ENCODE data around the gene SRGAP2C.
"Not testable (repeated sequence)": the region's sequence is repeated elsewhere in the genome, so short reads cannot be mapped to it uniquely, and the experiment has no call there.

The SRGAP2C gene

DNA sequence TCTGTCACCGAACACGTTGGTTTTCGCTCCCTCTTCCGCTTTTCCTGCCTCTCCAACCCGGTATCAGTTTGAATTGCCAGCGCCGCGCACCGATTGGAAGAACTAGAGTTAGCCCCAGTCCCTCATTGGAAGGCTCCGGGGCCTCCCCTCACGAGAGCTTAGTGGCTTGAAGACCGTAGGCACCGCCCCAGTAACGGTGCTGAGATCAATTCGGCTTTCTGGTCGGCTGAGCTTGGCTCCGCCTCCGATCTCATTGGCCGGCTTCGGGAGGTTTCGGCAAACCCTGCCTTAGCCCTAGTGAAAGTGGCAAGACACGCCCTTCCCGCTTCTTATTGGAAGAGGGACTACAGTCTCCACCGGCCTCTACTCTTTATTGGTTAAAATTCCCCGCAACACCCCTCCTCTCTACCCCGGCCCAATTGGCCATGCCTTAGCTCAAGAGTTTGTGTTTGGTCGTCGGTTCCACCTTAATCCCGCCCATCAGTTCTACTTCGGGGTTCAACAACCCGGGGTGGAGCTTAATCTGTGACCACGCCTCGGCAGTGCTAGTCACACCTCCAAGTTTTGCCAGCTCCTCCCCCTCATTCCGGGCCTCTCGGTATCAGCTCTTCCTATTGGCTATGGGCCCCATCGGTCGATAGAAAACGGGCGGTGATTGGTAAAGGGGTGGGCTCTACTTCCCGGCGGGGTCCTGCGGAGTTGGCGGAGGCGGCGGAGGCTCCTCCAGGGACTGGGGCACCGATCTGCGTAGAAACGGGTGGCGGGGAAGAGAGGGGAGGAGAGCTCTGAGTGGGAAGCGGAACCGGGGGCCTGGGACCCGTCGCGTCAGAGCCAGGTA, at the start of gene SRGAP2C, which contains the start of gene FAM72B:
SRGAP2C (plus strand) TSS at position 686 of the 838 bp plus-strand sequence. CDS start 2,472 bp downstream, outside the sequence.
FAM72B (minus strand) TSS at position 51 of the 838 bp plus-strand sequence. CDS start 851 bp downstream, outside the sequence.
- DNase-seq (ENCODE audit: low read depth): peak; percentile 100
- H3K4me3 ChIP-seq (ENCODE audit: low read length): peak within 1 kb of the TSS; percentile 55

DNA sequence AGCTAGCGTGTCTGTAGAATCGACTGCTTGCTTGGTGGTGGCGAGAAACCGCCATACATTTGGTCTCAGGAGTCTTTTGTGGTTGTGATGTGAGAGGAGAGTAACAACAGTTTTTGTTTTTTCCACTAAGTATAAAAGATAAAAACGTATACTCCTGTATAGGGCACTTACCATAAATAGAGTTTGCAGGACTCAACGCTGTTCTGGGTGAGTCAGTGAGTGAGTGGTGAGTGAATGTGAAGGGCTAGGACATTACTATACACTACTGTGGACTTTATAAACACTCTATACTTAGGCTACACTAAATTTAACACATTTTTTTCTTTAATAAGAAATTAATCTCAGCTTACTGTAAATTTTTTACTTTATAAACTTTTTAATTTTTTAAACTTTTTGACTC, 44.4 kb upstream of the SRGAP2C start:
- H3K4me3 ChIP-seq (ENCODE audit: low read length); DNase-seq (ENCODE audit: low read depth): not testable (repeated sequence)

DNA sequence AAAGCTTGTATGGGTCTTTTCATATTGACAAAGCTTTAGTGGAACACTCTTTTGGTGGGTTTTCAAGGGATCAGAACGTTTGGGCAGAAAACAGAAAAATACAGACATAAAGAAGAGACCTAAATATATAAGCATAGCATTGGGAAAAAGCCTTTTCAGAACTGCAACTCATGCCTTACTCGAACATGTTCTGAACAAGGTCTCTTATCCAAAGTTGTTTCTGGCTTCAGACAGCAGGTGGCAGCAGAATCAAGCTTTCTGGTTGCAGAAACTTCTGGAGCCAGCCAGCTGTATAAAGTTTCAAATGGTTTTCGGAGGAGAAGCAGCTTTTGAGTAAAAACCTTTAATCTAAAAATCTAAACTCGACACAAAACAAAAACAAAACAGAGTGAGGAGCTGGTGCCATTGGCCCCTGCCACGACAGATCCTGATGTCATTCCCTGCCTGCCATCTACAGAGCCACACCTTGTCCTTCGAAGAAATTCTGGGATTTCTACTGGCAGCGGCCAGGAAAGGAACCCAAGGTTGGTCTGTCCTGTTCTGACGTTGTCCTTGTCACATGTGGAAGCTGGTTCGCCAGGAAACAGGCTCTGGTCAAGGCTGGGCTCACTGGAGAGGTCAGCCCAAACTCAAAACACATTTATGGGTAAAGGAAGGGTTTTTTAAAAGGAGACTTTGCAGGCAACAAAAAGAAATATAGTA, 36.1 kb upstream of the SRGAP2C start:
- DNase-seq (ENCODE audit: low read depth); H3K4me3 ChIP-seq (ENCODE audit: low read length): not testable (repeated sequence)

DNA sequence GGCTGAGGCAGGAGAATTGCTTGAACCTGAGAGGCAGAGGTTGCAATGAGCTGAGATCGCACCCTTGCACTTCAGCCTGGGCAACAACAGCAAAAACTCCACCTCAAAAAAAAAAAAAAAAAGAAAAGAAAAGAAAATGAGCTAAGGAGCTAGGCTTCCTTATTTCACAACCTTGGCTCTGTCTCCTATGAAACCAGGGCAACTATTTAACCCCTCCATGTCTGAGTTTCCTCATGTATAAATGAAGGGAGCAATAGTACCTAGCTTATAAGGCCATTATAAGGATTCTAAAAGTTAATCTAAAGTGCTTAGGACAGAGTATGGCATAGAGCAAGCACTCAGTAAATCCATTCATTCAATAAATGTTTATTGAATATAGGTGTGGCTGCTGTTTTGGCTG, 33.5 kb upstream of the SRGAP2C start:
- H3K4me3 ChIP-seq (ENCODE audit: low read length): not testable (repeated sequence)

DNA sequence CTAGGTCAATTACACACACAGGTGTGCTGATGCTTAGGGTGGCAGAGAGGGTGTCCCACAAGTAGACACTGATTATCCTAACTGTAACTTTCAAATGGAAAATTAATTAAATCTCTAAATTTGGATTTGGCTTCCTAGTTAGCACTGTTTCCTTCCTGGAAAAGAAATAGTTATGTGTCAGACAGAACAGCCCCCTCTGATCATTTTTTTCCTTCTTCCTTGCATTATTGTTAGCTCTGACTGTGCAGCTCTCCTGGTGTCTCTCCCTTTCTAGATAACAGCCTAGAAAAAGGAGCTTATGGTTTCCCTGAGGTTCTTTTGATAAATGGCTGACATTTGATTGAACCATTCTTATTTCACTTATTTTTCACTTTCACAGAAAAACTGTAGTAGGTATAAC, 32.0 kb upstream of the SRGAP2C start:
- not testable (repeated sequence) for DNase-seq (ENCODE audit: low read depth)

More for the DNA sequence above, 33.5 kb upstream of the SRGAP2C start:
- DNase-seq (ENCODE audit: low read depth): not testable (repeated sequence)

DNA sequence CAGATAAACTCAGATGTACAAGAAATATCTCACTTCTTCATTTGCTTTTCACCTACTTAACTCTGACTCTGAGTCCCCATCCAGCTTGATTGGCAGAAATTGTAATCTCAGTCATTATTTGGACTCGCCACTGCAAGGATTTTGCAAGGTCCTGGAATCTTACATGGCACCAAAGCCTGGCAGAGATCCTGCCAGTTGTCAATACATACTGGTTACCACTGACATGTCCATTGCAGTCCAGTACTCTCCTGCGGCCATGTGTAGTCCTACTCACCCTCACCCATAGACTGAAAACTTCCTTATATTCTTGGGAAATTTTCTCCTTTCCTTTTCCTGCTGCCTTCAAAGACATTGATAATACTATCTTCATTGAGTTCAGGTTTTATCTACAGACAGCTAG, 30.0 kb upstream of the SRGAP2C start:
- not testable (repeated sequence) for H3K4me3 ChIP-seq (ENCODE audit: low read length); DNase-seq (ENCODE audit: low read depth)

More for the DNA sequence above, 32.0 kb upstream of the SRGAP2C start:
- H3K4me3 ChIP-seq (ENCODE audit: low read length): not testable (repeated sequence)

DNA sequence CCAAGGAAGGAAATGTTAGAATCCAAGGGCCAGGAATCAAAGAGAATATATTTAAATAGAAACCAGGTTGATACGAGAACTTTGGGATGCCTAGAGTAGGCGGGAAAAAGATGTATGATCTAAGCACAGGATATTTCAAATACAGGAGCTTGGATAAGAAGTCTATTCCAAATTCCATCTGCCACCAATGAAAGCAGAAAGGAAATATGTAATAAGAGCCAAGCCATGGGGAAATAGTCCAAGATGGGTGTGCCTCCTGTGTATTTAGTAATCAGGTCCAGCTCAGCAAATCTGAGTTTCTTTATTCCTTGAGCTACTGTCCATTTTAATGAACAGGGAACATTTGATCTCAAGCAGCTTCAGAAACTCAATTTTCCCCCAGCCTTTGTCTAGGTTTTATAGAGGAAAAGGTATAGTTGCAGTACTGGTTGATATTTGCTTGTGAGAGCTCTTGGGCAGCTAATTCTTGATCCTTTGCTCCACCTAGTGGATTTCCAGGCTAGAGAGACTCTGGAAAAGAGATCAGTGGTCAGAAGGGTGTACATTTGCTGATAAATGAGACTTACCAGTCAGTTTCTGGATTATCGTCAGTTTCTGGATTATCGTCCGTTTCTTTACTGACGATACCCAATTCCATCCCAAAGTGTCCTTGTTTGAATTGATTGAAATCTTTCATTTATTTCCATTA, 29.0 kb upstream of the SRGAP2C start:
- H3K4me3 ChIP-seq (ENCODE audit: low read length): not testable (repeated sequence)
- DNase-seq (ENCODE audit: low read depth): peak; percentile 35
- TF ChIP-seq, protein P1, sequence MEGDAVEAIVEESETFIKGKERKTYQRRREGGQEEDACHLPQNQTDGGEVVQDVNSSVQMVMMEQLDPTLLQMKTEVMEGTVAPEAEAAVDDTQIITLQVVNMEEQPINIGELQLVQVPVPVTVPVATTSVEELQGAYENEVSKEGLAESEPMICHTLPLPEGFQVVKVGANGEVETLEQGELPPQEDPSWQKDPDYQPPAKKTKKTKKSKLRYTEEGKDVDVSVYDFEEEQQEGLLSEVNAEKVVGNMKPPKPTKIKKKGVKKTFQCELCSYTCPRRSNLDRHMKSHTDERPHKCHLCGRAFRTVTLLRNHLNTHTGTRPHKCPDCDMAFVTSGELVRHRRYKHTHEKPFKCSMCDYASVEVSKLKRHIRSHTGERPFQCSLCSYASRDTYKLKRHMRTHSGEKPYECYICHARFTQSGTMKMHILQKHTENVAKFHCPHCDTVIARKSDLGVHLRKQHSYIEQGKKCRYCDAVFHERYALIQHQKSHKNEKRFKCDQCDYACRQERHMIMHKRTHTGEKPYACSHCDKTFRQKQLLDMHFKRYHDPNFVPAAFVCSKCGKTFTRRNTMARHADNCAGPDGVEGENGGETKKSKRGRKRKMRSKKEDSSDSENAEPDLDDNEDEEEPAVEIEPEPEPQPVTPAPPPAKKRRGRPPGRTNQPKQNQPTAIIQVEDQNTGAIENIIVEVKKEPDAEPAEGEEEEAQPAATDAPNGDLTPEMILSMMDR (conservative IDR thresholded peaks at IDR 0.05; ENCODE audit: low read length): peak; percentile 41

DNA sequence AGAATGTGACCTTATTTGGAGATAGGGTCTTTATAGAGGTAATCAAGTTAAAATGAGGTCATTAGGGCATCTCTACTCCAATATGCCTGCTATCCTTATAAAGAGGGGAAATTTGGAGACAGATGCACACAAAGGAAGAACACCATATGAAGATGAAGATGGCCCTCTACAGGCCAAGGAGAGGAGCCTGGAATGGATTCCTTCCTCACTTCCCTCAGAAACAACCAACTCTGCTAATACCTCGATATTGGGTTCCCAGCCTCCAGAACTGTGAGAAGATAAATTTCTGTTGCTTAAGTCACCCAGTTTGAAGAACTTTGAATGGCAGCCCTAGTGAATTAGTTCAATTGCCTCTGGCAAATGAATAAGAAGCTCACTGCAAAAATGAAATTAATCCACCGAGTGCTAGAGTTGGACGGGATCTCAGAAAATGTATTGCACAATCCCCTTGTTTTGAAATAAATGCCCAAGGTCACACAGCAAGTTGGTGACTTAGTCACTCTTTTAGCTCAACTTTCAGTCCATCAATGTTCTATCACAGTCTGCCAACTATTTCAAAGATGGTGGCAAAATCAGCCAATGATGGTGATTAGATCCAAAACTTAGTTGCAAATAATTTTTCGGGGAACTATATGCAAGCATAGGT, 27.7 kb upstream of the SRGAP2C start:
- not testable (repeated sequence) for H3K4me3 ChIP-seq (ENCODE audit: low read length); DNase-seq (ENCODE audit: low read depth)

DNA sequence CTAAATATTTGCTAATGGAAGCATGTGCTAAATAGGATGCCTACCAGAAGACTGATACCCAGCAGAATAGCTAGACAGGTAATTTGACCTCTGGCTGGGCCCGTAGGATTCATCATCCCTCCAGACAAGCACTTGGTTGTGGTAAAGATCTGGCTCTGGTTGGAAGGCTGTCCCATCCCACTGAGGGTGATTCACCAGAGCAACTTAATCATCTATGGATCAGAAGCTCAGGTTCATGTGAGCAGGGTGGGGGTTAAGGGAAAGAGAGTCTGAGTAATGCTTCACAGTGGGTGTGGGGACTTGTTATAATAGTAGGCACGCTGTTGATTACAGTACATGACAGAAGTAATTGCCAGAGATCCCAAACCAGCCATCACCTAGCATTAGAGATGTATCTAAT, 27.2 kb upstream of the SRGAP2C start:
- not testable (repeated sequence) for DNase-seq (ENCODE audit: low read depth); H3K4me3 ChIP-seq (ENCODE audit: low read length)

DNA sequence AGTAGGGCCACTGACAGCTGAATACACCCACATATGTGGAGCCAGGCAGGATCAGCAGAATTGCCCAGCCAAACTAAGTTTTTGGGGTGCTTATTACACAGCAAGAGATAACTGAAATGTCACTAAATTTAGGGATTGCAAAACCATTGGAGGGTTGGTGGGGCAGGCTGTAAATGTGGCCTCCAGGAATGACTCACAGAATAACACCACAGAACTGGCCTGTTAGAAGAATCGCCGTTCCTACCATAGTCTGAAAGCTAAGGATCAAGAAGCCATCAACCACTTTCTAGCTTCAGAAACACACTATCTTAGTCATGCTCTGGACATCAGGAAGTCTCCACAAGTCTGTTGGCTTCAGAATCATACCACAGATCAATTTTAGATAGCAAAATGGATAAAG, 24.7 kb upstream of the SRGAP2C start:
- DNase-seq (ENCODE audit: low read depth); H3K4me3 ChIP-seq (ENCODE audit: low read length): not testable (repeated sequence)

DNA sequence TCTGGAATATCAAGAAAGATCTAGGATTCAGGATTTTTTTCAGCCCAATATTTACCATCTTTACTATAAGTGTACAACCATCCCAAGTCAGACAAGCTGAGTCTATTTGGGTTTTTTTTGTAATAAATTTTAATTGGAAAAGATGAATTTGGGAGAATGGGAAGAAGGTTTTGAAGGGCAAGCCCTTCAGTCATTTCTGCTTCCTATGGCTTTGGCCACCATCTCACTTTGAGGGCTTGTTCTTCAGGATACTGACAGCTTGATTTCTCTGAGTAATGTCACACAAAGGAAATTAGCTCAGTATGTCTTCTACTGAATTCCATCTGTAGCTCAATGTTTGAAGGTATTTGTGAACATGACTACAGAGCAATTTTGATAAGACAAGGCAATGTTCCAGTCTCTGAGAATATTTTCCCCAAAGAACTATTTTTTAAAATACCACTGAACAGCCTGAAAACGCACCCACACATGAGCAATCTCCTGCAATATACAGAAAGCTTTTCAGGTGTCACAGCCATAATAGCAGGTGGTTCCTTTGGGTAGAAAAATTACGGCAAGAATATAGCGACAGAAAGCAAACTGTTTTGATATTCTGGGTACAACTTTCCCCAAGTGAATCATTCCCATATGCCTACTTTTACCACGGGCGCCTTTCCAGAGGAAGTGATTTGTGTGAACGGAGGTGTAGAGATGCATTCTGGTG, 23.4 kb upstream of the SRGAP2C start:
- H3K4me3 ChIP-seq (ENCODE audit: low read length): not testable (repeated sequence)

DNA sequence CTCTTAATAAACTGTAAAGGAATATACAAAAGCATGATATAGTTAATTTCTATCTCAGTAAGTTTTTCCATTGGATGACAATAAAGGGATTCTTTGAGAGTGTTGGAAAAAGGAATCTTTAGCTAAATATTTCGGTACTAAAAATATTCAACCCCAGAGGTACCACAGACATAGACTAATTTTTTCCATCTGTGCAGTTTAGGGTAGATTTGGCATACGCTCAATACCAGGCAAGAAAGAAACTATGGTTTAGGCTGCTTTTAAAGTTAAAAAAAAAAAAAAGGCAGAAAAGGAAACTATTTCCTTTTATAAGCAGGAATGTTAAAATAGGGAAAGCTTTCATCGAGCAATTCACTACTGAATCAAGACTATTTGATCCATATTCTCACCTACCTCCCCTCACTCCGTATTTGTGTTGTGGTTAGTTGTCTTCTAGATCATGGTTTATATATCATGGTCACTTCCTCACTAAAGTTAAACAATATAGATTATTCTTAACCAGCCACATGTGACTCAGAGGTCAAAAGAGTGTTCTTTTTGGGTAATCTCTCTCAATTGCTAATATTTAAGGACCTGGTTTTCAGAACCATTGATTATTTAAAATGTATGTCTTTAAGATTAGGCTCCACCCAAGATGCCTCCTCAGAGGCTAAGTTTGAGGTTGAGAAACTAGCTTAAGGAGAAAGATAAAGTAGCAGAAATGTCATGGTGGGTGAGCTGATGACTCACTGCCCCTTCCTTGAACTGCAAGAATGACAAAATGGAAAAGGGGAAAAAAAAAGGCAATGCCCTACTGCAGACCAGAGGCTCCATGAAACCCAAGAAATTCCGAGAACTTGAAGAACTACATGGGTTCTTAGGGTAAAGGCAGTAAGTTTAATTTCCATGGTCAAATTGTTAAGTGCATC, 20.7 kb upstream of the SRGAP2C start:
- DNase-seq (ENCODE audit: low read depth): peak; percentile 56
- not testable (repeated sequence) for H3K4me3 ChIP-seq (ENCODE audit: low read length)

More for the DNA sequence above, 23.4 kb upstream of the SRGAP2C start:
- DNase-seq (ENCODE audit: low read depth): not testable (repeated sequence)

DNA sequence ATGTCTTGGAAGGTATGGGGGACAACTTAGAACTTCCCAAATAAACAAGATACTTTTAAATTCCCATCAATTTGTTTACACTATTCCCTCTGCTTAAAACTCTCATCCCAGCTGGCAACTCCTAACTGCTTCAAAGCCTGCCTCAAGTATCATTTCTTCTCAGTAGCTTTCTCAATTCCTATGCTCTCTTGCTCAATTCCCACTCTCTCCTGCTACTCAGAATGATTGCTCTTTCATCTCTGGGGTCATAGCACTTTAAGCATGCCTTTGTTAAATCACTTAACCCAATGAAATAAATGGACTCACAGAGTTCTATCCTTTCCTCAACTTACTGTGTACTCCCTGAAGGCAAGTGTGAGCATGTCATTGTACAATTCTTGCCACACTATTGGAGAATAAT, 19.5 kb upstream of the SRGAP2C start:
- peak; percentile 25 for DNase-seq (ENCODE audit: low read depth)

DNA sequence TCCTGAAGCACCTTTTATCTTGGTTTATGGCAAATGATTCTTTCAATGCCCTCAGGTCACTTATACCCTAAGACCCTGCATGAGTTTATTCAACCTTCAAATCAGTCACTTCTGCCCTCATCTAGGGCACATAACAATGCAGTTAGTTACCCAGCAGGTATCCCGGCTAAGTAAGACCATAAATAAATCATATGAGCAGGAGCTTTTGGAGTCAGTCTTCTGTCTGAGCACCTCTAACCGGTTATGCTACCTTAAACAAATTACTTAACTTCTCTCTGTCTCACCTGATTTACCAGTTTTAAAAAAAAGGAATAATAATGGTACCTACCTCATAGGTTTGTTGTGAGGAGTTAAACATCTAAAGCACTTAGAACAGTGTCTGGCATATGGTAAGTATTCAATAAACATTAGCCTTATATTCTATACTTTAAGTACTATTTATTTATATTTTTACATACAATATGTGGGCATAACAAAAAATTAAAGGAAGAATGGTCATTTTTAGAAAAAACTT, 17.5 kb upstream of the SRGAP2C start:
- not testable (repeated sequence) for H3K4me3 ChIP-seq (ENCODE audit: low read length); DNase-seq (ENCODE audit: low read depth)

More for the DNA sequence above, 19.5 kb upstream of the SRGAP2C start:
- H3K4me3 ChIP-seq (ENCODE audit: low read length): not testable (repeated sequence)

DNA sequence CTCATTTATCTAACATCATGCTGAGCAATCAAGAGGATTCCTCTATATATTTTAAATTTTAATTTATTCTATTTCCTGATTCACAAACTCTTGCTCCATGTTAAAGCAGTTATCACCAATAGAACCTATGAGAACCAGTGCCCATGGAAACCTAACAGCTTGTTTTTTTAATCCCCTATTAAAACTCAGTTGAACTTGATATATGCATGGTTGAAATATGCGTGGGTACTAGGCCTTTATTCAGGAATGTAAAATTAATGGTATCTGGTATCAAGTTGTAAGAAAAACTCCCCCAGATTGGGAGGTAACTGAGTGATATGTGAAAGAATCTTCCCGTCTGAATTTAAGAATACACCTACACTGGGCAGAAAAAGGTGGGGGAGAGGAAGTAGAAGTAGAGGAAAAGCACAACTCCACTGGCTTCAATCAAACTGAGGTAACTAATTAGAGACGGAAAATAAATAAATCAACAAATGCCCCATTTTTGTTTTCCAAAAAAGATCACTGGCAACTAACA, 16.6 kb upstream of the SRGAP2C start:
- not testable (repeated sequence) for H3K4me3 ChIP-seq (ENCODE audit: low read length); DNase-seq (ENCODE audit: low read depth)

DNA sequence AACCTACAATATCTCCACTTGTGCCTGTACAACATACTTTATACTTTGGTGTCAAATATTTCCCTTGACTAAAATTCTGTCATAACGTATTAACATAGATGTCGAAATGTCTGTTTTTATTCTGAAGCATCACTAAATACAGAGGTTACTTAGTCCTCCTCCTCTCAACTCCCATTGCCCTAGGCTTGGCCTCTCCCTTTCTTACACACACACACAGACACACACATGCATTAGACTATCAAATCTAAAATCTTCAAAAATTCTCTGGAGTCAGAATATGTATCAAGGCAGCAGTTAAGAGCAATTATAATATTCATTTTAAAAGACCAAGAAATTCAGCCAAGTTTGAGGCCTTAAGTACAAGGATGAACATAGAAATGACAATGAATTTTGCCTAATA, 8.1 kb upstream of the SRGAP2C start:
- not testable (repeated sequence) for H3K4me3 ChIP-seq (ENCODE audit: low read length); DNase-seq (ENCODE audit: low read depth)

Measured in AG10803 (cell line).